Upper lobe of left lung (tissue), 4 donors: ENCODE data around the gene TMCC3.

Experiments
- CTCF ChIP-seq, 6 experiments: fragments of 450-650 bp in 4 of 6; fragments of 200-600 bp in 2 of 6; sonication (generic) in 2 of 6; IDR thresholded peaks; one replicate each; pipeline ENCODE4 v1.5.1; 2016 to 2019; ENCODE audit warnings: antibody characterized with exemption in 6 of 6
- POLR2A ChIP-seq, 4 donors: fragments of 450-650 bp; IDR thresholded peaks; one replicate each; pipeline ENCODE4 v1.5.1; 2016 to 2017; ENCODE audit warnings: antibody characterized with exemption in 4 of 4, mild to moderate bottlenecking in 2 of 4
- POLR2AphosphoS5 ChIP-seq, 2 donors: sonication (generic); formaldehyde crosslinking; IDR thresholded peaks; one replicate each; pipeline ENCODE4 v1.5.1; 2017; ENCODE audit warnings: antibody characterized with exemption in 2 of 2

DNA sequence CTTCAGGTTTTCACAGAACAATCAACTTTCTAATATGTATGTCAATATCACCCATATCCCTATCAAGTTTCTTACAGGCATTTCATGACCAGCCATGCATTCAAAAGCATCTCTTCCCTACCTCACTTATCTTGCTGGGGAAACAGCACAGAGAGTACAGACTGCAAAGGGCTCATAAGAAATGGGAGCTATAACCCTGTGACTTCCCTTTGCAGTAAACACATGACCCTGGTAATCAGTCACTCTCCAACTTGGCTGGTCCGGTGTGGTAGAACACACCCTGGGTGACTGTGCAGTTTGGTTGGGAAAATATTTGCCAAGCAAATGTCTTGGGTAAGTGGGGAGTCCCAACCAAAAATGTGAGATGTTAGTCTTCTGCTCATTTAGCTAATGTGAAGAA lies 49.4 kb upstream of the TMCC3 start:
- TF ChIP-seq CTCF (IDR thresholded peaks at IDR 0.05) (no peak), POLR2A (IDR thresholded peaks at IDR 0.05) (no peak), POLR2AphosphoS5 (IDR thresholded peaks at IDR 0.05) (no peak)
